ENCODE measurements around the gene FKBP10.

DNA sequence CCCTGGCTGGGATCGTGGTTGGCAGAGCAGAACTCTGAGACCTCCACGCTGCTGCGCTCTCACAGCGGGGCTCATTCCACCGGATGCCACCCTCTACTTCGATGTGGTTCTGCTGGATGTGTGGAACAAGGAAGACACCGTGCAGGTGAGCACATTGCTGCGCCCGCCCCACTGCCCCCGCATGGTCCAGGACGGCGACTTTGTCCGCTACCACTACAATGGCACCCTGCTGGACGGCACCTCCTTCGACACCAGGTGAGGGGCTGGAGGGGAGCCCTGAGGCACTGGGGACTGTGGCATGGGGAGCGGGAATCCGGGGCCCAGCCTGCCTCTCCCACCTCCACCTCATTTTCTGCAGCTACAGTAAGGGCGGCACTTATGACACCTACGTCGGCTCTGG, 5.2 kb downstream of the FKBP10 start:
- TF ChIP-seq POLR2A (IDR thresholded peaks at IDR 0.05) = no peak
- TF ChIP-seq, protein P1, sequence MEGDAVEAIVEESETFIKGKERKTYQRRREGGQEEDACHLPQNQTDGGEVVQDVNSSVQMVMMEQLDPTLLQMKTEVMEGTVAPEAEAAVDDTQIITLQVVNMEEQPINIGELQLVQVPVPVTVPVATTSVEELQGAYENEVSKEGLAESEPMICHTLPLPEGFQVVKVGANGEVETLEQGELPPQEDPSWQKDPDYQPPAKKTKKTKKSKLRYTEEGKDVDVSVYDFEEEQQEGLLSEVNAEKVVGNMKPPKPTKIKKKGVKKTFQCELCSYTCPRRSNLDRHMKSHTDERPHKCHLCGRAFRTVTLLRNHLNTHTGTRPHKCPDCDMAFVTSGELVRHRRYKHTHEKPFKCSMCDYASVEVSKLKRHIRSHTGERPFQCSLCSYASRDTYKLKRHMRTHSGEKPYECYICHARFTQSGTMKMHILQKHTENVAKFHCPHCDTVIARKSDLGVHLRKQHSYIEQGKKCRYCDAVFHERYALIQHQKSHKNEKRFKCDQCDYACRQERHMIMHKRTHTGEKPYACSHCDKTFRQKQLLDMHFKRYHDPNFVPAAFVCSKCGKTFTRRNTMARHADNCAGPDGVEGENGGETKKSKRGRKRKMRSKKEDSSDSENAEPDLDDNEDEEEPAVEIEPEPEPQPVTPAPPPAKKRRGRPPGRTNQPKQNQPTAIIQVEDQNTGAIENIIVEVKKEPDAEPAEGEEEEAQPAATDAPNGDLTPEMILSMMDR (IDR thresholded peaks at IDR 0.05) = no peak

All from lower leg skin (tissue), 3 donors.